ENCODE measurements around the gene ASS1.

Gene ASS1

GRCh38 chr9:130500340-130501180 lies 55.8 kb downstream of the ASS1 start:
- no peak for DNase-seq

DNA sequence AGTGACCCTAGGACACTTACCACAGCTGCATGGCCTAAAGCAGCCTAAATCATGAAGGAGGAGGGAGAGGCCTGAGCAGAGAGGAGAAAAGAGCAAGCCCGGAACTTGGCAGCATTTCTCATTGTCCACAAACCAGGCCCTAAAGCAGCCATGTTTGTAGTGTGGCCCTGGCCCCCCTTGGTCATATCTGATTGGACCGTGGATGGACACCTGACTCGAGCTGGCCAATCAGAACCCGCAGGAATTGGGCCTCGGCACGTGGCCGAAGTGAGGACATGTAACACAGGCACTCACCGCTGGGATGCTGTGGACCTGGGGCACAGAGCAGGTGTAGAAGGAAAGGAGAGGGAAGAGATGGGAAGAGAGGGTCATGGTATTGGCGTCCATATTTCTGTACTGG lies 56.9 kb downstream of the ASS1 start:
- no peak for DNase-seq

- no peak for DNase-seq
These were observed 63.5 kb downstream of the ASS1 start for GRCh38 chr9:130508218-130508617.

- no peak for DNase-seq
These were observed 67.4 kb downstream of the ASS1 start for GRCh38 chr9:130512199-130512598.

- no peak for DNase-seq
These were observed 68.3 kb downstream of the ASS1 start for GRCh38 chr9:130513078-130513477.

- no peak for DNase-seq
These were observed 73.5 kb downstream of the ASS1 start for GRCh38 chr9:130518233-130518632.

- no peak for DNase-seq
These were observed 74.4 kb downstream of the ASS1 start for GRCh38 chr9:130518943-130519799.

DNA sequence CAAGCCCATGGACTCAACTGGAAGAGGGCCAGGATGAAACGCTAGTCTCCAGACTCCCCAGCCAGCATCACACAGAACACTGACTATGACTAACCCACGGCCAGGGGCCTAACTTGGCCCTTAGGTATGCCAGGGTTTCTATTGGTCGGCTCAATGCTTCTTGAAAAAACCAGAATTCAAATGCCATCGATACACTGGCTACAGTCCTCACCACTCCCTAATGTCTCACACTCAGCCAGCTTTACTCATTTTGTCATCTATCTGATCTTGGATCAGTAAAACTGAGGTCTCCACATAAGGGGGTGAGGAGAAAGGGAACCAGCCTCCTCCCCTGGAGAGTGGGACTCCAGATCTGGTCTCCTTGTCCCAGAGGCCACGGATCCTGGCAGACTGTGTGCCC lies 75.2 kb downstream of the ASS1 start:
- no peak for DNase-seq

DNA sequence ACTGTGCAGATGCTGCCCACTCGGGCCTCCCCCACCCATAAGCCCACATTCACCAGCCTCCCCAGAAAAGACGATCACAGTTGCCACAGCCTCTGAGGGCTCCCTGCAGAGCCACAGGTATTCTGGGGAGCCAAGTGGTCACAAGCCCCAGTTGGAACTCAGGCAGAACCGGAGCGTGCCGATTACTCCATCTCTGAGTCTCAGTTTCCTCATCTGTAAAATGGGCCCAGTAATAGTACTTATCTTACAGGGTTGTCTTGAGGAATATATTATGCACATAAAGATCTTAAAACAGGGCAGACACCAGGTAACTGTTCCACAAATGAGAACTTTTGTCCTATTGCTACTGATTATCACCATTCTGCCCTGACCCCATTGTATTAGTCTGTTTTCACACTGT lies 77.0 kb downstream of the ASS1 start:
- DNase-seq, result no peak

- no peak for DNase-seq
These were observed 77.6 kb downstream of the ASS1 start for GRCh38 chr9:130522233-130522808.

GRCh38 chr9:130523921-130524320 lies 79.2 kb downstream of the ASS1 start:
- no peak for DNase-seq

DNA sequence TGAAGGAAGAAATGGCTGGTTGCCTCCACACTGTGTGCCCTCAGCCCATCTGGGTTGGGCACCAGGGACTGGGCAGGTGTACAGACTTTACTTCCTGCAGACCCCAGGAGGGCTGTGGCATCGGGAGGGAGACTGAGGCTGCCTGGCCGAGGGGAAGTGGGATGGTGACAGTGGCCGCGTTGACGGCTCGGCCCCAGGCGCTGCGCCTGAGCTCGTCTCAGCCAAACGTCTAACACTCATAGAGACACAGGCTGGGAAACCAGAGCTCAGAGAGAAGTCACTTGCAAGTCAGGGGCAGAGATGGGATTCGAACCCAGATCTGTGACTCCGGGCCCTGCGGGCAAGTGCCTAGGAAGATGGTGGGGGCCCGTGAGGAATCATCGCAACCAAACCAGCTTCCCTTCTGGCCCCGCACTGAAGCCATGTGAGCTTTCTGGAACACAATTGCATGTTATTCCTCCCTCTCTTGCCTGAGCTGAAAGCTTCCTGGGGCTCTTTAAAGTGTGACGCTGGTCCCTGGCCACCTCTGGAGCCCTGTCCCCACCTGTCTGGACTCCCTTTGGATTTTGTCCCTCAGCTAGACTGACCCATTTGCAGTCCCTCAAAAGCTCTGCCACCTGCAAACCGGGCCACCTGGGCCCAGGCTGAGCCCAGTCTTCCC lies 81.6 kb downstream of the ASS1 start:
- DNase-seq, result no peak

DNA sequence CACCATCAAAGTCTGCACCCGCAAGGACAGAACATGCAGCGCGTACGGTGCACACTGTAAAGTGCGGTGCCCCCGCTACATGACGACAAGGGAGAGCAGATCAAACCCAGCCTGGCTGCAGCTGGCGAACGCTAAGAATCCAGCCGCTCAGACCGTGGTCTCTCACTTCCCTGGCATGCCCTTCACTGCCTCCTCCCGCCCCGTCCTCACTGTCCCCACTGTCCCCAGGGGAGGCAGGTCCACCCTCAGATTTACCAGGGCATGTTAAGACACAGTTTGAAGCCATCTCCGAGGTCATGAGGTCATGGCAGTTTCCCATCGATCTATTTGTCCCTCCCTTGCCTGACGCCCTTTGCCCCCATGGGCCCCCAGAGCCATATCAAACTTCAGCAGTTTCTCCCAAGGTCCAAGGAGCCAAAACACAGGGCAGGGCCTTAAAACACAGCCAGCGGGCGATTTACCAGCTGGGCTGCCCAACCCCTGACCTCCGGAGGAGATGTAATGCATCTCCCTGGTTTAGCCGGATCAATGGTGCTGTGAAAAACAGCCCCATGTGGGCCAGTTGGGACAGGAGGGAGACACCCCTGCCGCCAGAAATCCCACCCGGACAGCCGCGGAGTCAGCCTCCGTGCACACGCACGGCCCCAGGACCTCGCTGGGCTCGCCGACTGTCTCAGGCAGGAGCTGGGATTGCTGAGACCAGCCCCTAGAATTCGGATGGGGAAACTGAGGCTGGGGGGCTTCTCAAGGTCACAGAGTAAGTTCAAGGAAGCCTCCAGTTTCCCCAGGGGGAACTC lies 82.3 kb downstream of the ASS1 start:
- no peak for DNase-seq

DNA sequence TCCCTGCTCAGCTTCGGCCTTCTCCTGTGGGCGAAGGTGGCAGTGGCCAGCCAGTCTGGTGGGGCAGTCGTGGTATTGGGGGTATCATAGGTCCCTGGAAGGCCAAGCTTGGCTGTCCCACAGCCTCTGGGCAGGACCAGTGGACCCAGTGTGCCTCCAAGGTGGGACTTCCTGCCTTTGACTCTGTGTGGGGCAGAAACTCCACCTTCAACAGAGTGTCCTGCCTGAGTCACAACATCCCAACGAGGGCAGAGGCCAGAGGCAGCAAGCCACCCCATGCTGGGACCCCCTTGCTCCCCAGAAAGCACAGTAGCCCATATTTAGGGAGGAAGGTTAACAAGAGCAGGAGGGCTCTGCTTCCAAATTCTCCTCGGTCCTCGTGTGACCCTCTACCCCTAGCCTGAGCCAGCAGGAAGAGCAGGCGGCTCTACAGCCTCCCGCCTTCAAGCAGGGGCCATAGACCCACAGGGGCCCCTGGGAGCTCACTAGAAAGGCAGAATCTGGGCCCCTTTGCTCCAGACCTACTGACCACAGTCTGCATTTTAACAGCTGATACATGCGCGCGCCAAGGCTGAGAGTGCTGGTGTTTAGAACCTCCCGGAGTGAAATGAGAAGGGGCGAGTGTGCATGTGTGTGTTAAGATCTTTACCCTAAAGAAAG lies 83.0 kb downstream of the ASS1 start:
- DNase-seq, result no peak

DNA sequence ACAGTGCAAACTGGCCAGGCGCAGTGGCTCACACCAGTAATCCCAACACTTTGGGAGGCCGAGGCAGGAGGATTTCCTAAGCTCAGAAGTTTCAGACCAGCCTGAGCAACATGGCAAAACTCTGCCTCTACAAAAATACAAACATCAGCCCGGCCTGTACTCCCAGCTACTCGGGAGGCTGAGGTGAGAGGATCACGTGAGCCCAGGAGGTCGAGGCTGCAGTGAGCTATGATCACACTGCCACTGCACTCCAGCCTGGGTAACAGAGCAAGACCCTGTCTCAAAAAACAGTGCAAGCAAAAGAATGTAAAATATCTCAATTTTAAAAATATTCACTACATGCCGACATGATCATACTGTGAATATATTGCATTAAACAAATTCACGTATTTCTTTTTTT lies 83.9 kb downstream of the ASS1 start:
- no peak for DNase-seq

- DNase-seq, result no peak
These were observed 86.2 kb downstream of the ASS1 start for GRCh38 chr9:130530938-130531337.

DNA sequence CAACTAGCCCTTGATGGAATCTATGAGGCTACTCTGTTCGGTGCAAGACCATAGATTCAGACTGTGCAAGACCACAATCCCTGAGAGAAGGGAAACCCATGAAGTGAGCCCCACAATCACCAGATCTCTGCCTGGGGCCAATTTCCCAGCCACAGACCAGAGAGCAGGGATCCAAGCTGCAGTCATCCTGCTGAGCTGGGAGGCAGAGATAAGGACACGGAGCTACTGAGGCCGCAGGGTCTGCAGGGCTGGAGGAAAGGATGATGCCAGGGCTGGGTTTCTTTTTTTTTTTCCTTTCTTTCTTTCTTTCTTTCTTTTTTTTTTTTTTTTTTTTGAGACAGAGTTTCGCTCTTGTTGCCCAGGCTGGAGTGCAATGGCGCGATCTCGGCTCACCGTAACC lies 86.9 kb downstream of the ASS1 start:
- DNase-seq, result no peak

GRCh38 chr9:130532426-130533080 lies 87.8 kb downstream of the ASS1 start:
- DNase-seq, result no peak

GRCh38 chr9:130535818-130536521 lies 91.2 kb downstream of the ASS1 start:
- no peak for DNase-seq

DNA sequence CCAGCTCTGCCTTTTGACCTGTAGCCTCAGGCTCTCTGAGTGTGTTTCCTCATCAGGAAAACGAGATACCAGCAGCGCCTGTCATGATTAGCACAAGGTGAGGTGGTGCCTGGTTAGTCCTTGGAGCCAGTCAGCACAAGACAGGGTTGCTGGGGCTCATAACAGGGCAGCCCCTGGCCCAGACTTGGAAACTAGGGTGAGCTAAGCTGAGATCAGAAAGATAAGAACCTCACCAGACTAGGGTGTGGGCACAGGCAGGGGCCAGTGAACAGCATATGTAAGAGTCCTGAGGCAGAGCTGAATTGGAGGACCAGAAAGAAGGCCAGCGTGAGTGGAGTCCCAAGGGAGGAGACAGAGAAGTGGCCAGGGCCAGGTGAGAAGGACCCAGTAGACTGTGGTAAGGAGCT lies 91.9 kb downstream of the ASS1 start:
- DNase-seq, result no peak
